K562 (cell line): ENCODE results near the gene AK5. TPM values are rescaled to one million over a fixed set of nuclear protein-coding genes. Genes with fewer than 3 reads are reported as not detected.

Experiments
- ATAC-seq: fragments of 200-7000 bp; cut with Tn5 transposase; 3 replicates; pipeline ENCODE4 v1.9.1; 2020; ENCODE audit warnings: moderate library complexity
- BruUV-seq: library from RNA; stranded (reverse); fragments of 400-500 nt; replicated peaks from 2 replicates; lab custom pipeline; 2021; lab: Mats Ljungman, UMichigan
- CTCF ChIA-PET: fragments of 300-600 bp; formaldehyde crosslinking; extraction: SDS; loops from one replicate; lab custom pipeline; 2021; ENCODE audit warnings: low intra/inter-chr PET ratio; lab: Yijun Ruan, JAX
- POLR2A ChIA-PET: fragments of 300-600, 350-650 bp; sonication (Branson Sonifier 250); formaldehyde crosslinking; extraction: SDS; loops from one replicate; lab custom pipeline; 2021; ENCODE audit warnings: antibody characterized with exemption, inconsistent platforms; lab: Yijun Ruan, JAX
- DNase-seq, 4 experiments: peaks; one replicate each; pipeline versions ENCODE4 v3.0.0 to v3.0.0-alpha.2; 2011 to 2018; ENCODE audit warnings: low spot score in 3 of 4, mixed read lengths in 3 of 4; ENCODE audit errors: extremely low read depth in 1 of 4
- FAIRE-seq: peaks from 2 replicates; lab custom pipeline; 2011; peaks lifted over from hg19 to GRCh38; lab: Jason Lieb, UNC
- H2AFZ ChIP-seq: 2 replicates; pipeline ENCODE4 v1.6.0; 2011; ENCODE audit warnings: low read depth, low read length, control low read depth, inconsistent platforms
- H3K27ac ChIP-seq: fragments of 200-600 bp; 3 replicates; pipeline ENCODE4 v1.8.0; 2011; ENCODE audit warnings: low read depth, mild to moderate bottlenecking, control low read depth, inconsistent platforms, low read length, moderate library complexity, mixed read lengths; ENCODE audit errors: extremely low read depth
- H3K27me3 ChIP-seq, 2 experiments: fragments of 300-600 bp in 1 of 2; 2 replicates in 1 of 2; 3 replicates in 1 of 2; pipeline versions ENCODE4 v1.6.0 to v1.8.0; 2011; ENCODE audit warnings: inconsistent platforms in 2 of 2, low read length in 2 of 2, mild to moderate bottlenecking in 1 of 2, mixed read lengths in 1 of 2, moderate library complexity in 1 of 2; ENCODE audit not compliant: control insufficient read depth in 2 of 2, insufficient read depth in 2 of 2
- H3K36me3 ChIP-seq: fragments of 300-600 bp; 3 replicates; pipeline ENCODE4 v1.8.0; 2011; ENCODE audit warnings: mild to moderate bottlenecking, low read length, inconsistent platforms; ENCODE audit not compliant: control insufficient read depth, insufficient read depth
- H3K4me1 ChIP-seq, 2 experiments: fragments of 200-600 bp in 1 of 2; replicated peaks in 1 of 2; 2 replicates in 1 of 2; 3 replicates in 1 of 2; pipeline versions ENCODE4 v1.5.1 to v1.8.0; 2011; ENCODE audit warnings: inconsistent platforms in 2 of 2, low read length in 2 of 2, mild to moderate bottlenecking in 1 of 2, mixed read lengths in 1 of 2, moderate library complexity in 1 of 2; ENCODE audit not compliant: control insufficient read depth in 2 of 2, insufficient read depth in 2 of 2
- H3K4me2 ChIP-seq: 2 replicates; pipeline ENCODE4 v1.6.1; 2011; ENCODE audit warnings: low read length, control low read depth, inconsistent platforms, mixed read lengths; ENCODE audit not compliant: insufficient read depth
- H3K4me3 ChIP-seq: fragments of 200-600 bp; sonication (generic), shearing (Covaris generic); 2 replicates; pipeline ENCODE4 v1.5.1; 2016; ENCODE audit warnings: control low read depth, inconsistent platforms
- H3K79me2 ChIP-seq: fragments of 200-600 bp; 3 replicates; pipeline ENCODE4 v1.8.0; 2011; ENCODE audit warnings: low read length, inconsistent platforms; ENCODE audit not compliant: control insufficient read depth, insufficient read depth
- H3K9ac ChIP-seq, 2 experiments: 2 replicates each; pipeline versions ENCODE4 v1.6.0 to v1.6.1; 2011; ENCODE audit warnings: low read depth in 2 of 2, low read length in 2 of 2, control low read depth in 1 of 2, inconsistent platforms in 1 of 2, mild to moderate bottlenecking in 1 of 2, mixed read lengths in 1 of 2; ENCODE audit not compliant: insufficient read depth in 1 of 2
- H3K9me1 ChIP-seq: one replicate; pipeline ENCODE4 v1.6.0; 2011; ENCODE audit warnings: inconsistent platforms, mild to moderate bottlenecking, low read length, moderate library complexity; ENCODE audit not compliant: control insufficient read depth, insufficient read depth
- H3K9me3 ChIP-seq: replicated peaks from 2 replicates; pipeline ENCODE4 v1.5.1; 2011; ENCODE audit warnings: low read depth, low read length, inconsistent platforms; ENCODE audit not compliant: control insufficient read depth, insufficient read depth
- H4K20me1 ChIP-seq: replicated peaks from 2 replicates; pipeline ENCODE4 v1.6.1; 2011; ENCODE audit warnings: low read length, inconsistent platforms, mixed read lengths; ENCODE audit not compliant: control insufficient read depth, insufficient read depth
- COPS2 ChIP-seq: fragments of 450-650 bp; conservative IDR thresholded peaks from 2 replicates; pipeline ENCODE4 v1.6.1; 2016; ENCODE audit warnings: mild to moderate bottlenecking, moderate library complexity
- ESRRA ChIP-seq: fragments of 450-650 bp; IDR thresholded peaks from 2 replicates; pipeline ENCODE4 v1.6.1; 2014; ENCODE audit warnings: low read depth, mild to moderate bottlenecking, moderate library complexity, borderline replicate concordance
- FOXJ2 ChIP-seq: fragments of 200-800 bp; sonication (Bioruptor generic); IDR thresholded peaks from 2 replicates; pipeline ENCODE4 v1.6.1; 2016; ENCODE audit warnings: missing genetic modification characterization, missing compliant biosample characterization
- HLTF ChIP-seq: fragments of 450-650 bp; IDR thresholded peaks from 2 replicates; pipeline ENCODE4 v1.6.1; 2016
- KDM5B ChIP-seq: fragments of 200-600 bp; sonication (generic); IDR thresholded peaks from 2 replicates; pipeline ENCODE4 v1.6.1; 2012; ENCODE audit warnings: low read depth, mild to moderate bottlenecking, moderate library complexity, low read length, control low read depth, inconsistent platforms; ENCODE audit not compliant: insufficient replicate concordance
- PCBP1 ChIP-seq: fragments of 200-400 bp; formaldehyde crosslinking; IDR thresholded peaks from 2 replicates; pipeline ENCODE4 v1.6.1; 2018; ENCODE audit warnings: mild to moderate bottlenecking, low read depth, low read length; ENCODE audit not compliant: poor library complexity, severe bottlenecking
- SMARCC2 ChIP-seq: fragments of 450-650 bp; IDR thresholded peaks from 2 replicates; pipeline ENCODE4 v1.6.1; 2017; ENCODE audit warnings: antibody characterized with exemption, moderate library complexity, mild to moderate bottlenecking, low read depth
- TCF7L2 ChIP-seq: fragments of 150-350 bp; IDR thresholded peaks from 2 replicates; pipeline ENCODE4 v1.6.1; 2016; ENCODE audit warnings: low read depth, mild to moderate bottlenecking, low read length, moderate library complexity
- ZC3H8 ChIP-seq: fragments of 450-650 bp; IDR thresholded peaks from 2 replicates; pipeline ENCODE4 v1.6.1; 2017
- ZNF384 ChIP-seq: IDR thresholded peaks from 2 replicates; pipeline ENCODE4 v1.6.1; 2012; ENCODE audit warnings: low read depth, low read length, improper control_type of control experiment
- ZNF766 ChIP-seq: fragments of 200-800 bp; sonication (Bioruptor generic); conservative IDR thresholded peaks from 2 replicates; pipeline ENCODE4 v1.6.1; 2016; ENCODE audit warnings: missing genetic modification characterization, missing compliant biosample characterization
- ZNF785 ChIP-seq: fragments of 250-450 bp; sonication (Bioruptor Pico); IDR thresholded peaks from 2 replicates; pipeline ENCODE4 v1.4.0; 2020; ENCODE audit warnings: mild to moderate bottlenecking
- WGBS: fragments of 100-300 bp; shearing (Covaris generic); methylation state at CpG from one replicate; pipeline ENCODE4 v1.1.6; 2016; ENCODE audit warnings: low coverage, mixed read lengths; ENCODE audit not compliant: insufficient coverage; ENCODE audit errors: missing lambda C conversion rate; 5-methylcytosine and 5-hydroxymethylcytosine counted together
- in situ Hi-C: fragments of 300-500 bp; cut with MboI; formaldehyde crosslinking; loops from 4 replicates; pipeline ENCODE4 v1.15.0; 2018; ENCODE audit warnings: inconsistent platforms, mixed read lengths
- intact Hi-C: fragments of 100-400 bp; cut with micrococcal nuclease; formaldehyde crosslinking; loops from 2 replicates; pipeline ENCODE4 v1.14.2; 2022
- polyA plus RNA-seq, 8 experiments: library from polyadenylated mRNA; depleted of rRNA in 4 of 8; stranded (reverse) in 5 of 8; unstranded in 3 of 8; fragments of >200 nt; fragmentation: Nextera tagmentation in 2 of 8; fragmentation: Illumina TruSeq in 1 of 8; extraction: Ambion mirVana in 2 of 8; extraction: Trizol in 1 of 8; gene quantifications; 2 replicates each; pipeline versions ENCODE4 v1.2.1 to v1.2.3, GENCODE V29; 2011 to 2014; ENCODE audit warnings: inconsistent platforms in 1 of 8, missing spikeins in 1 of 8
- total RNA-seq, 7 experiments: library from RNA; depleted of rRNA in 6 of 7; stranded (reverse); fragments of >200 nt in 6 of 7; fragmentation: Illumina TruSeq in 2 of 7; extraction: Trizol in 2 of 7; gene quantifications; 2 replicates each; pipeline versions ENCODE4 v1.2.1 to v1.2.3, GENCODE V29; 2011 to 2021; ENCODE audit warnings: low replicate concordance in 1 of 7
- TF ChIP-seq, protein P1 (sequence below): fragments of 450-650 bp; IDR thresholded peaks from 2 replicates; pipeline ENCODE4 v1.7.1; 2018; ENCODE audit warnings: mild to moderate bottlenecking, low read depth; ENCODE audit not compliant: partially characterized antibody

The AK5 gene
- total and polyA plus RNA-seq, 9 of the 15 experiments (the other 6 are each of a cell fraction or from before 2014, with no cell fraction given): 0.06 TPM; not detected in 8

DNA sequence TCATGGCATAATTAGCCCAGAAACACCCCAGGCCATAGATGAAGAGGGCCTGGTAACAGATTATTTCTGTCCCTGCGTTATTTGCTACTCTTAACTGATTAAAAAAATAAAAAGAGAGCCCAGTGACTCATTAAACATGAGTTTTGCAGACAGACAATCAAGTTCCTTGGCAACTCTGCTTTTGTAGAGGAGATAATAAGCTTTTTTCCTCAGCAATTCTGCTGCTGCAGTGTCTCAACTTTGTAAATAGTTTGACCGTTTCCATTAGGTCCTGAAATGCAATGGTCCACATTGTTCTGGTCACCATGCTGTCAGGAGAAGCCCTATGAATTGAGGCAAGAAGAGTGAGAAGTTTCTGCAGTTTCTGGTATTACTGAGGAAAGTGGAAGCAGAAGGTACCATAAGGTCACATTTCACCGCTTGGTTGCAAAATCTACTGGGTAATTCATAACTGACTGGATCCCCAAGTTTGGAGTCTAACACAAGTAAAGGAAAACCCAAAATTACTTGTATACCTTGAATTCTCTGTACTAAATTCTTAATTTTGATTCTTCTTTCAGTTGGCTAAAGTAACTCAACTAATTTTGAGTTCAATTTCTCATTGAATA lies 261.1 kb downstream of the AK5 start:
- TF ChIP-seq FOXJ2 (tag) (no peak), HLTF (no peak)
- WGBS: 20% methylated on average over 3 of the region's 3 CpGs
- H3K4me3 ChIP-seq: no peak overlapping the region
- FAIRE-seq: no peak
- no peaks in the 10 kb centered on the region for H3K9me1 ChIP-seq
- no peak overlapping the region for H2AFZ ChIP-seq
- H3K9ac ChIP-seq: no peak overlapping the region
- ChIA-PET CTCF (no interaction called here), POLR2A (no interaction called here)
- BruUV-seq: no TSS peak
- no peaks in the 10 kb centered on the region for H3K36me3 ChIP-seq
- no peaks in the 10 kb centered on the region for H3K27me3 ChIP-seq
- in situ Hi-C loops: no loop called here
- H4K20me1 ChIP-seq: no peaks in the 10 kb centered on the region
- peaks cover 0 to 4% of the 10 kb centered on the region in 2 experiments; a peak in 1 of 5 replicates for H3K4me1 ChIP-seq
- no peaks in the 10 kb centered on the region for H3K79me2 ChIP-seq
- no peak for ATAC-seq
- no peak overlapping the region for H3K4me2 ChIP-seq
- intact Hi-C loops: no loop called here
- no peaks in the 10 kb centered on the region for H3K9me3 ChIP-seq
- H3K27ac ChIP-seq: no peak overlapping the region
- no peak for DNase-seq

DNA sequence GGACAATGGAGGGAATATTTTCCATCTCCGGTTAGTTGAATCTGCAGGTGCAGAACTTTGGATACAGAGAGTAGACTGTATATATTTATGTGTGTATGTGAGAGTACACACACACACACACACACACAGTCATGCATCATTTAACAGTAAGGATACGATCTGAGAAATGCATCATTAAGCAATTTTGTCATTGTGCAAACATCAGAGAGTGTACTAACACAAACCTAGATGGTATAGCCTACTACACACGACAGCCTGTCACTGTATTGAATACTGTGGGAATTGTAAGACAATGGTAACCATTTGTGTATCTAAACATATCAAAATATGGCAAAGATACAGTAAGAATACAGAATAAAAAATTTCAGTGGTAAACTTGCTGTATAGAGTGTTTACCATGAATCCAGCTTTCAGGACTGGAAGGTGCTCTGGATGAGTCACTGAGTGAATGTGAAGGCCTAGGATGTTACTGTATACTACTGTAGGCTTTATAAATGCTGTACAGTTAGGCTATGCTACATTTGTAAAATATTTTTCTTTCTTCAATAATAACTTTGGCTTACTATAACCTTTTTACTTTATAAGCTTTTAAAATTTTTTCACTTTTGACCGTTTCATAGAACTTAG lies 262.1 kb downstream of the AK5 start:
- Histone ChIP-seq H3K4me1 (peaks cover 0 to 4% of the 10 kb centered on the region in 2 experiments; a peak in 1 of 5 replicates), H3K9me3 (no peaks in the 10 kb centered on the region), H3K36me3 (no peaks in the 10 kb centered on the region)
- in situ Hi-C loops: no loop called here
- TF ChIP-seq ZC3H8 (no peak), COPS2 (no peak), ZNF785 (CRISPR knock-in tag) (no peak), ZNF766 (CRISPR knock-in tag) (no peak), SMARCC2 (no peak), ESRRA (no peak), KDM5B (no peak), PCBP1 (no peak), ZNF384 (no peak), TCF7L2 (no peak)
- TF ChIP-seq, protein P1, sequence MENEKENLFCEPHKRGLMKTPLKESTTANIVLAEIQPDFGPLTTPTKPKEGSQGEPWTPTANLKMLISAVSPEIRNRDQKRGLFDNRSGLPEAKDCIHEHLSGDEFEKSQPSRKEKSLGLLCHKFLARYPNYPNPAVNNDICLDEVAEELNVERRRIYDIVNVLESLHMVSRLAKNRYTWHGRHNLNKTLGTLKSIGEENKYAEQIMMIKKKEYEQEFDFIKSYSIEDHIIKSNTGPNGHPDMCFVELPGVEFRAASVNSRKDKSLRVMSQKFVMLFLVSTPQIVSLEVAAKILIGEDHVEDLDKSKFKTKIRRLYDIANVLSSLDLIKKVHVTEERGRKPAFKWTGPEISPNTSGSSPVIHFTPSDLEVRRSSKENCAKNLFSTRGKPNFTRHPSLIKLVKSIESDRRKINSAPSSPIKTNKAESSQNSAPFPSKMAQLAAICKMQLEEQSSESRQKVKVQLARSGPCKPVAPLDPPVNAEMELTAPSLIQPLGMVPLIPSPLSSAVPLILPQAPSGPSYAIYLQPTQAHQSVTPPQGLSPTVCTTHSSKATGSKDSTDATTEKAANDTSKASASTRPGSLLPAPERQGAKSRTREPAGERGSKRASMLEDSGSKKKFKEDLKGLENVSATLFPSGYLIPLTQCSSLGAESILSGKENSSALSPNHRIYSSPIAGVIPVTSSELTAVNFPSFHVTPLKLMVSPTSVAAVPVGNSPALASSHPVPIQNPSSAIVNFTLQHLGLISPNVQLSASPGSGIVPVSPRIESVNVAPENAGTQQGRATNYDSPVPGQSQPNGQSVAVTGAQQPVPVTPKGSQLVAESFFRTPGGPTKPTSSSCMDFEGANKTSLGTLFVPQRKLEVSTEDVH: no peak
- TF ChIP-seq, all 486 proteins: peak for 0
- intact Hi-C loops: no loop called here
- Histone ChIP-seq H3K27ac (no peak overlapping the region), H2AFZ (no peak overlapping the region; the same call in 1 of the 2 replicates), H3K27me3 (no peaks in the 10 kb centered on the region), H3K9ac (no peak overlapping the region), H3K4me3 (no peak overlapping the region), H4K20me1 (no peaks in the 10 kb centered on the region), H3K4me2 (no peak overlapping the region), H3K9me1 (no peaks in the 10 kb centered on the region), H3K79me2 (no peaks in the 10 kb centered on the region)
- POLR2A ChIA-PET: interaction anchor here (0.5 kb wide), 1 partner anchor 17 kb away, joined by 3 read pairs; no protein-coding TSS in a partner anchor
- FAIRE-seq (no peak), DNase-seq (no peak), ATAC-seq (peak; percentile 38; the same call in 1 of the 3 replicates)
- 32% methylated on average over 4 of the region's 4 CpGs for WGBS
- no TSS peak for BruUV-seq
- CTCF ChIA-PET: no interaction called here
